ENCODE measurements around the gene FAM222A. TPM values are rescaled to one million over a fixed set of nuclear protein-coding genes. Genes with fewer than 3 reads are reported as not detected.

Gene FAM222A
- total RNA-seq, 1 donor: 0.36 TPM

DNA sequence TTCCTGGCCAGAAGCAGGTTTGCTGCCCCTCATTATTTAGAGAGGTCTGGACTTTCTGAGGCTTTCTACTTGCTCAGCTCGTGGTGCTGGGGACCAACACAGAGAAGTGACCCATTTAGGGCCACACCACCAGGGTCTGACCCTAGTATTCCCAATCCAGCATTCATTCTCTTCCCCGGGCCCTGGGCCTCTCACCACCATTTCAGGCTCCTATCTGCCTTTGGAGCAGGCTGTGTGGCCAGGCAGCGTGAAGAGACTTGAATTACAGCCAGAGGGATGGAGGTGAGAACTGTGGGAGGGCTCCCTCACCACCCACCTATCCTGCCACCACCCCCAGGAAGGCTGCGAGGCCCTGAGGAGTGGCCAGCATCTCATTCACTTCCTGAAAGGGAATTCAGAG lies 24.6 kb downstream of the FAM222A start:
- Histone ChIP-seq H3K4me2 (ENCODE audit: insufficient read depth, low read length) (no peak overlapping the region), H3K27me3 (ENCODE audit: insufficient read depth, low read length) (peaks cover 18% of the 10 kb centered on the region), H3K36me3 (ENCODE audit: insufficient read depth, low read length) (no peaks in the 10 kb centered on the region), H3K79me2 (ENCODE audit: insufficient read depth, low read length) (no peaks in the 10 kb centered on the region), H3K27ac (ENCODE audit: low read depth, low read length) (no peak overlapping the region), H3K9me3 (ENCODE audit: low read depth, low read length) (no peaks in the 10 kb centered on the region), H3K4me1 (ENCODE audit: insufficient read depth, low read length) (no peaks in the 10 kb centered on the region), H4K20me1 (ENCODE audit: insufficient read depth, low read length) (no peaks in the 10 kb centered on the region), H3K4me3 (ENCODE audit: insufficient read depth, low read length) (no peak overlapping the region), H2AFZ (ENCODE audit: low read length) (no peak overlapping the region)
- DNase-seq (ENCODE audit: insufficient read length, low spot score, missing footprints): peak; percentile 75
- TF ChIP-seq, protein P1, sequence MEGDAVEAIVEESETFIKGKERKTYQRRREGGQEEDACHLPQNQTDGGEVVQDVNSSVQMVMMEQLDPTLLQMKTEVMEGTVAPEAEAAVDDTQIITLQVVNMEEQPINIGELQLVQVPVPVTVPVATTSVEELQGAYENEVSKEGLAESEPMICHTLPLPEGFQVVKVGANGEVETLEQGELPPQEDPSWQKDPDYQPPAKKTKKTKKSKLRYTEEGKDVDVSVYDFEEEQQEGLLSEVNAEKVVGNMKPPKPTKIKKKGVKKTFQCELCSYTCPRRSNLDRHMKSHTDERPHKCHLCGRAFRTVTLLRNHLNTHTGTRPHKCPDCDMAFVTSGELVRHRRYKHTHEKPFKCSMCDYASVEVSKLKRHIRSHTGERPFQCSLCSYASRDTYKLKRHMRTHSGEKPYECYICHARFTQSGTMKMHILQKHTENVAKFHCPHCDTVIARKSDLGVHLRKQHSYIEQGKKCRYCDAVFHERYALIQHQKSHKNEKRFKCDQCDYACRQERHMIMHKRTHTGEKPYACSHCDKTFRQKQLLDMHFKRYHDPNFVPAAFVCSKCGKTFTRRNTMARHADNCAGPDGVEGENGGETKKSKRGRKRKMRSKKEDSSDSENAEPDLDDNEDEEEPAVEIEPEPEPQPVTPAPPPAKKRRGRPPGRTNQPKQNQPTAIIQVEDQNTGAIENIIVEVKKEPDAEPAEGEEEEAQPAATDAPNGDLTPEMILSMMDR (IDR thresholded peaks at IDR 0.05; ENCODE audit: extremely low read depth, low read depth, low read length): no peak

DNA sequence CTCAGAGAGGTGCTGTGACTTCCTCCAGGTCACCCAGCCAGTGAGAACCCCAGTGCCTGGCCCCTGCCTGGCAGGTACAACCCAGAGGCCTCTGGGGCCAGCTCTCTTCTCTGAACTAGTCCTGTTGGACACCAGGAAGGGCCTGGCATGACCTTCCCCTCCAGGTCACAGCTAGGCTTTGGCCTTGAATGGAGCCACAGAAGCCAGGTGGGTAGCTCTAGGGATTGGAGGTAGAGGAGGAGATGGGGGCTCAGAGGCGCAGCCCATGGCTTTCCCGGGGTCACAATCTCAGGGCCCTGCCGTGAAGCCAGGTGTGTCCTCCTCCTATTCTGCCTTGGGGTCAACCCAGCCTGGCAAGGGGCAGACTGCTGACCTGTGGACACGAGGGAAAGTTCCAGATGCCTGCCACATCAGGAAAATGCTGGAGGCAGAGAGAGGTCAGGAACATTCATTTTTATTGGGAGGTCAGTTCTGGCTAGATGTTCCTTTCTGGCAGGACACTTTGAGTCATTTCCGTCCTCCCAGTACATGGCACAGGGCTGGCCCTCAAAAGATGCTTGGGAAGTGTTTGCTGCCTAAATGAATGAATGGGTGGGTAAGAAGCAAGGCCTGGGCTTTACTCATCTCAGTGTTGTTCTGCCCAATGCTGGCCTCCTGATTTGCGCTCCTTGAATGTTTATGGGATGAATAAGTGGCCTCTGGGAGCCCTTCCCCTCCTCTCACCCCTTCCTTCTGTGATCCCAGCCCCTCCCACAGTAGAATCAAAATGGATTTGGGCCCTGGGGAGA lies 25.4 kb downstream of the FAM222A start:
- Histone ChIP-seq H3K9me3 (ENCODE audit: low read depth, low read length) (no peaks in the 10 kb centered on the region), H3K79me2 (ENCODE audit: insufficient read depth, low read length) (no peaks in the 10 kb centered on the region), H3K4me3 (ENCODE audit: insufficient read depth, low read length) (no peak overlapping the region), H3K27ac (ENCODE audit: low read depth, low read length) (no peak overlapping the region), H3K4me1 (ENCODE audit: insufficient read depth, low read length) (no peaks in the 10 kb centered on the region), H3K27me3 (ENCODE audit: insufficient read depth, low read length) (peaks cover 18% of the 10 kb centered on the region), H3K36me3 (ENCODE audit: insufficient read depth, low read length) (no peaks in the 10 kb centered on the region), H4K20me1 (ENCODE audit: insufficient read depth, low read length) (no peaks in the 10 kb centered on the region), H3K4me2 (ENCODE audit: insufficient read depth, low read length) (no peak overlapping the region), H2AFZ (ENCODE audit: low read length) (no peak overlapping the region)
- peak; percentile 94 for DNase-seq (ENCODE audit: insufficient read length, low spot score, missing footprints)
- TF ChIP-seq, protein P1 (IDR thresholded peaks at IDR 0.05; ENCODE audit: extremely low read depth, low read depth, low read length): no peak

DNA sequence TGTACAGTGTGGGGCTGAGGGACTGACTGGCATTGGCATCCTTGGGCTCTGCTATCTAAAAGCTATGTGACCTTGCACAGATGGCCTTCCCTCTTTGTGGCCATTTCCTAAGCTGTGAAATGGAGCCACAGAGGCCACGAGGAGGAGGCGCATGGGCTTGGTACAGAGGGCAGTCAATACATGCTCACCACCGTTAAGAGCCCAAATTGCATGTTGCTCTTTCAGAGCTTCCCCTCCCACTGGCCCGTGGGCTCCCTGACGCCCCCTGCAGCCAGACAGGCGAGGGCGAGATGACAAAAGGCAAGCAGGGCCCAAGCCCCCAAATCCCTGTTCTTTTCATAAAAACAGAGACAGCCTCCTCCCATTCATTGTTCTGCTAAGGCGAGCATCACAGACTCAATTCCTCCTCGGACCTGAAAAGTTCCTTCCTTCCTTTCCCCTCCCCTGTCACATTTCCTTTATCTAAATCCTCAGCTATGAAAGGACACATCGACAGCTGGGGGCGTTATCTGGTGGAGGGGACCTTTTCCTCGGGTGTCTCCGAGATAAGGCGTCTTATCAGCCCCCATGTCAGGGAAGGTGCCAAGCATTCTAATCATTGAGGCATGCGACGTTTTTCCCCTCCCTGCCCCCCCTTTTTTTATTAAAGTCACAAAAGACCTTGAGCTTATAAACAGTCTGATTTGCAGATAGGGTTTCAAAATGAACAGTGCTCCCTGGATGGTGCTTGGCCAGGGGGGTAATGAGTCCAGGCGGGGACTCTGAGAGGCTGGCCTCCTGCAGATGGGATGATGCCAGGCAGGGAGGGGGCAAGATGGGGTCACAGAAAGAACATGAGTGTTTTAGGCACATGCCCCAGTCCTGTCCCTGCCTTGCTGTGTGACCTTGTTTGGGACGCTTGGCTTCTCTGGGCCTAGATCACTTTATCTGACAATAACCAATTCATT lies 26.4 kb downstream of the FAM222A start:
- no peak overlapping the region for H2AFZ ChIP-seq (ENCODE audit: low read length)
- H3K79me2 ChIP-seq (ENCODE audit: insufficient read depth, low read length): no peaks in the 10 kb centered on the region
- no peak overlapping the region for H3K4me2 ChIP-seq (ENCODE audit: insufficient read depth, low read length)
- no peaks in the 10 kb centered on the region for H4K20me1 ChIP-seq (ENCODE audit: insufficient read depth, low read length)
- no peak overlapping the region for H3K4me3 ChIP-seq (ENCODE audit: insufficient read depth, low read length)
- H3K9me3 ChIP-seq (ENCODE audit: low read depth, low read length): no peaks in the 10 kb centered on the region
- TF ChIP-seq, protein P1 (IDR thresholded peaks at IDR 0.05; ENCODE audit: extremely low read depth, low read depth, low read length): peak; percentile 23
- no peaks in the 10 kb centered on the region for H3K36me3 ChIP-seq (ENCODE audit: insufficient read depth, low read length)
- peak; percentile 60 for DNase-seq (ENCODE audit: insufficient read length, low spot score, missing footprints)
- H3K4me1 ChIP-seq (ENCODE audit: insufficient read depth, low read length): no peaks in the 10 kb centered on the region
- peaks cover 11% of the 10 kb centered on the region for H3K27me3 ChIP-seq (ENCODE audit: insufficient read depth, low read length)
- no peak overlapping the region for H3K27ac ChIP-seq (ENCODE audit: low read depth, low read length)

Data from osteoblast (primary cell).